NCI-H345 treated with DMSO at 0.1 percent for 48 hours (cell line): ENCODE results near the gene BOK.

Experiments
- DNase-seq: peaks from one replicate; lab custom pipeline; 2025; ENCODE audit not compliant: unreplicated experiment; lab: John Stamatoyannopoulos, UW

BOK gene

DNA sequence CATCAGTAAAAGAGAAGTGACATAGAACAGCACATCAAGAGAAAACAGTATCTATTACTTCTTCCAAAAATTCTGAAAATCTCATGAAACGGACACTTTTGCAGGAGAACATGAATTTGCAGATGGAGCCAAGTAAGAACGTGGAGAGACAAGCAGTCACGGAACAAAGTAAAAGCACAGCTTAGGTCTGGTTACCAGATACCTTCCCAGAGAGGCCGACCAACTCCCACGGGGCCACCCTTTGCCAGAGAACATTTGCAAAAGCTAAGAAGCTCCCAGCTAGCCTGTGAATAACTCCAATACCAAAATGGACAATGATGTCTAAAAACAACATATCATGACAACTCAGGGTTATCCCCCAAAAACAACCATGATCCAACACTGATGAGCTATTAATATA is 39.5 kb downstream of the BOK start:
- DNase-seq, result no peak

DNA sequence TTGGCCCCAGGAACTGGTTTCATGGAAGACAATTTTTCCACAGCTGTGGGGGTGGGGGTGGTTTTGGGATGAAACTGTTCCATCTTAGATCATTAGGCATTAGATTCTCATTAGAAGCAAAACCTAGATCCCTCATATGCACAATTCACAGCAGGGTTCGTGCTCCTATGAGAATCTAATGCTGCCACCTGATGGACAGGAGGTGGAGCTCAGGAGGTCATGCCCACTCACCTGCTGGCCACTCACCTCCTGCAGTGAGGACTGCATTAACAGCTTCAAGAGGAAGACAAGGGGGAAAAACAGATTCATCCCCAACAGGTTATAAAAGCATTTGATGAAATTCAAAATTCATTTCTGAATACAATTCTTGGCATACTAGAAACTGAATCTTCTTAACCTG is 39.9 kb downstream of the BOK start:
- no peak for DNase-seq

DNA sequence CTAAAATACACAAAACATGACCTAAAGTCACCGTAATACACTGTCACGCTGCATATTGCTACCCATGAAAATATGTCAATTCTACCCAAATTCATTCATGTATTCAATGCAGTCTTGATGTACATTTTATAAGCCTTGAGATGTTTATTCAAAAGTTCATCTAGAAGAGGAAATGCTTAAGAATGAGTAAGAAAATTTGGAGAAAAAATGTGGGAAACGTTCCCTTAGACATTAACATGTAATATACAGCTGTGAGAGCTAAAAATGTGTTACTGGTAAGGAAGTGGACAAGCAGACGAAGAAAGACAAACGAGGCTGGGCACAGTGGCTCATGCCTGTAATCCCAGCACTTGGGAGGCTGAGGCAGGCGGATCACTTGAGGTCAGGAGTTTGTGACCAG is 41.1 kb downstream of the BOK start:
- no peak for DNase-seq

DNA sequence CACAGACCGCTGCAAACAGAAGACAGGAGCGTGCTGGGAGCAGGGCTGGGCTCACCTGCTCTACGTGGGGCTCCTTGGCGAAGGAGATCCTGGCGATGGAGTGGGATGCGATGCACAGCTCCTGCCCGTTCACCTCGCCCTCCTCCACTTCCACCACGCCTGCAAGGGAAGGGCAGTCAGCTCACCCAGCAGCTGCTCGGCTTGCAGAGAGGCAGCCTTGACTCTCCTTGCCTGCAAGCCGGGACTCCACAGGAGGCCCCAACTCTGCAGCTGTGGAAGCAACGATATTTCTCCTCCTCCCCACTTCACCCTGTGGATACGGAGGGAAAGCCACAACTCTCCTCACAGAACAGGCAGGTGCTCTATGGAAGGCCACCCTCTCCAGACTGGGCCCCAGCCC is 43.3 kb downstream of the BOK start:
- DNase-seq, result no peak

DNA sequence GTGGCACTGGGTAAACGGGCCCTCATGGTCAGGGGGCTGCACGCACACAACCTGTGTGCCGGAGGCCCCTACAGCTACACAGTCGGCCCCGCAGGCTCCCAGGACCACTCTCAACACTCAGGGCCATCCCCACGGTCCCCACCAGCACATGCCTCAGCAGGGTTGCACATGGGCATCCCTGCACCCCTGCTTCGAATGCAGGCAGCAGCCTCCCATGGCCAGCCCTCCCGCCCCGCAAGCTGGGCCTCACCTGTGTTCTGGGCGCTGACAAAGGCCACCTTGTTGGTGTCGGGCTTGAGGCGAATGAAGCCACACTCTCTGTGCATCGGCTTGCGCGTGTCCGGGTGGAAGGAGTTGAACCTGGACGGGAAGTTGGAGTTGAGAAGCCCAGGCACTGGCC is 44.2 kb downstream of the BOK start:
- no peak for DNase-seq

DNA sequence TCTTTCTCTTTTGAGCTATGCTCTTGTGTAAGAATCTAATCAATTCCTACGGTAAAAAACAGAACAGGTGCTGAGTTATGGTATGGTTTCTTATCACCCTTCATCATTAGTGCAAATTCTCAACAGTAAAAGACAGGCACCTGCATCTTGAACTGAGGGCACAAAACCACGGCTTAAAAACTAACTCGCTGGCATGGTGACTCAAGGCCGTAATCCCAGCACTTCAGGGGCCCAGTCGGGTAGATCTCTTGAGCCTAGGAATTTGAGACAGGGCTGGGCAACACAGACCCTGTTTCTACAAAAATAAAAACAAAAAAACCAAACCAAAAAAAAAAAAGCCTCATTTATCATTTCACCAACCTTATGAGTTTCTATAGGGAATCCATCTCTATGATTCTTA is 45.1 kb downstream of the BOK start:
- no peak for DNase-seq

DNA sequence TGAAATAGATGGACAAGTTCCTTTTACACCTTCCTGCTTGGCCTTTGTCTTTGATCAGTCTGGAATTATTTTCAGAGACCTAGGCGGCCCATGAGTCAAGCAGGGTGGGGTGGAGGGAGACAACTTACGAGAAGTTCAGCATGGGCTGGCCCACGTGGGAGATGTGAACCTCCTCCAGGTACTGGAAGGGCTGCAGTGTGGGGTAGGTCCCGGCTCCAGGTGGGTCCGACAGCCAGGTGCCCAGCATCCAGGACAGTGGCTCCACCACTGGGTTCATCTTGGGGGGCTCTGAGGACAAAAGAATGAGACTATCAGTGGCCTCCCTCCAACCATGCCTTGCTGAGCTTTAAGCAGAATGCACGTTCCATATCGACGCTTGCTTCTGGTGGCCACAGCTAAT is 47.6 kb downstream of the BOK start:
- DNase-seq, result no peak

DNA sequence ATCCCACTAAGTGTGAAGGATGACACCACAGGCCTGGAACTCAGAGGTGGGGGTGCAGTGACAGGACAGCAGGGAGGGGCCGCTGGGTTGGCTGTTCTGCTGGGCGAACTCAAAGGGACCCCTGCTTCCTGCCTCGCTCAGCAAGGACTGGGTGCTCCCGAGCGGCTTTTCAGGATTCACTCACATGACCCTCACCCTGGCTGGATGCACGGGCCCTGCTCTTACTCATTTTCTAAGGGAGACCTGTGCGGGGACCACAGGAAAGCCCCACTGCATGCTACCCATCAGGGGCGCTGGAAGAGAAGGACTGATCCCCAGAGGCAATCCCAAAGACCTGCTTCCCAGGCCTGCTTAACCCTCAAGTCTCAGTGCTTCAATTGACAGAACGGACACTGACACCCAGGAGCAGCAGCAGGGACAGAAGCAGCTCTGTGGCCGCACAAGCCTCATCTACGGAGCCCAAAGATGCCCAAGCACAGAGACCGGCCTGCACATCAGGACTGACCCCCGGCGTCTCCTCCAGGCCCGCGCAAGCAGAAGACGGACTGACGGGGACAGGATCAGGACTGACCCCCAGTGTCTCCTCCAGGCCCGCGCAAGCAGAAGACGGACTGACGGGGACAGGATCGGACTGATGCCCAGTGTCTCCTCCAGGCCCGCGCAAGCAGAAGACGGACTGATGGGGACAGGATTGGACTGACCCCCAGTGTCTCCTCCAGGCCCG is 48.8 kb downstream of the BOK start:
- no peak for DNase-seq

DNA sequence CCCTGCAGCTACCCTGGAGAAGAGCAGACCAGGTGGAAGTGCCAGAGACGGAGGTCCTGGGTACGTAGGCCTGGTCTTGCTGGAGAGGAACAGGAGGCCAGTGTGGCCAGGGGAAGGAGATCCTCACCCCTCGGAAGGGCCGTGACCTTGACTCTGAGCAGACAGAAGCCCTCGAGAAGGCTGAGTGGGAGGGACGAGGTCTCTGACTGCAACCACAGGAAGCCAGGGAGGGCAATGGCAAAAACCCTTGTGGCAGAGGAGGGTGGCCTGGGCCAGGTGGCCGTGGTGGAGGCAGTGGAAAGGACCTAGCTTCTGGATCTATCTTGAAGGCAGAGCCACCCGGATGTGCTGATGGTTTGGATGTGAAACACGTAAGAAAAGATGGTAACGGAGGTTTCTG is 50.3 kb downstream of the BOK start:
- DNase-seq, result no peak

DNA sequence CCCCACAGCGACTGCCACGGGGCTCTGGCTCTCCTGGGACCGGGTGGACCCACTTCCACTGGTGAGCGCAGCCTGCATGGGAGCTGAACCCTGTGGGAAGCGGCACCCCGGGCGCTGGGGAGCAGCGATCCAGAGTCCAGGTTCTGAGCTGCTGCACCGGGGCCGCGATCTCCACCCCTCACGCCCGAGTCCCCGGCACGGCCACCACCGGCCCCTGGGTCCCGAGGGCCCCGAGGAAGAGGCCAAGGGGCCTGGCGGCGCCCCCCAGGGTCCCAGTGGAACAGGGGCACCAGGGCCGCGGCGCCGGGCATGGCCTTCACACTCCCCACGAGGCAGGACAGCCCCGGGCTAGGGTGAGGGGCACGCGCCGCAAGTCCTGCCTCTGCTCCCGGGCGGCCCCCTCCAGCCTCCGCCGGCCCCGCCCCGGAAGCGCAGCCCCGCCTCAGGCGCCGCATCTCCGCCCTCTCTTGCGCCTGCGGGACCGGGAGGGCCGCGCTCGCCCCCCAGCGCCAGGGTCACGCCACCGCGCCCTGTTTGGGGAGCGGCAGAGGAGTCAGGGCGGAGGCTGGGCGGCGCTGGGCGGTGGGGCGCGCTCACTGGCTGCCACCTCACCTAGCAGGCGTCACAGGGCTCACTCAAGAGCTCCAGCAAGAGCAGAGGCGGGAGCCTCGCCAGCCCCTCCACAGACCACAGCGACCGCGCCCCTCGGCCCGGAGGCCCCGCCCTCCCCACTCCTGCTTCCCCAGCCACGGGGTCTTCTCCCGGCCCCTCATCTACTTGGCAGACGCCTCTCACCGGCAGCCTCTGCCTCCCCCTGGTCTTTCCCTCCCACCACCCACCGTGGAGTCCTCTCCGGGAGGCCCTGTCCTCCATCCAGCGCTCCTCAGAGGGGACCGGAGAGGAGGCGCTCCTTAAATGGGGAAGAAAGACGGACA is 51.6 kb downstream of the BOK start:
- DNase-seq, result no peak

DNA sequence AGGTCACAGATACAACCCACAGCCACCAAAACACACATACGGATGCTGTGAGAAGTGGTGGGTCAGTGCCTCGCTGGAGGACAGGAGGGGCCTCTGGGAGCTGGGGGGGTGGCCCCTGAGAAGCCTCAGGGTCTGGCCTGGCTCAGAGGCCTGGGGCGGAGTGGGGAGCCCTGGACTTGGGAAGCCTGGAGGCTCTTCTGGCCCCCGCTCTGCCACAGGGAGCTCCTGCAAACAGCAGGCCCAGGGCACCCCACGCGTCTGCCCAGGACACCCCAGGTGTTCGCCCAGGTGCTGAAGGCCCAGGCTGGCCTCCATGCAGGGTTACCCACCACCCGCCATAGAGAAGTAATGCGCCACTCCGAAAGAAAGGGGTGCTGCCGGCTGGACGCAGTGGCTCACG is 52.5 kb downstream of the BOK start:
- no peak for DNase-seq

DNA sequence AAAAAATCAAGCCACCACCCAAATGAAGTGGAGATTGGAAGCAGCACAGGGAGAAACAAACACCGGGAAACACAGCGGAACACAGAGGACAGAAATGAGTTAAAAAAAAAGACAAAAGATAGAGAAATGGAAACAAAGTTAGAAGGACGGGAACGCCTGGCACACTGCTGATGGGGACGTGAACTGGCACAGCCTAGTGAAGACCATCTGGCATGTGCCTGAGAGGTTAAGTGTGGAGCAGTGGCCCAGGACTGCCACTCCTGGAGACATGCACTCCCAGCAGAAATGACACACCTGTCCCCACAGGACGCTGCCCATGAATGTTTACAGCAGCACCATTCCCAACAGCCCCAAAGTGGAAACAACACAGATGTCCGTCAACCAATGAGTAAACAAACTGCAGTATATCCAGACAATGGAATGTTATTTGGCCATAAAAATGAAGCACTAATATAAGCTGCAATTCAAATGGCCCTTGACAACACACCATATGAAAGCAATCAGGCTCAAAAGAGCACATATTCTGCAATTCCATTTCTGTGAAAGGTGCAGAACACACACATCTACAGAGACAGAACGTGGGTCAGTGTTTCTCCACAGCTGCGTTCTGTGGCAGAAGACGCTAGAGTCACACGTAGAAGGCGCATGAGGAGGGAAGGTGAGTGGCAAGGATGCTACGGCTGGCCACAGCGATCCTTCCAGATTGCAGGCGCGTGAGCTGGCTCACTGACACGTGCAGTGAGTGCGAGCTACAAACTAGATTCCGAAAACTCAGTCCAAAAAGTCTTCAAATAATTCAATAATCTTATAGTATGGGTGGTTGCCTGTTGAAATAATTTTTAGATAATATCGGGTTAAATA is 53.8 kb downstream of the BOK start:
- DNase-seq, result no peak

DNA sequence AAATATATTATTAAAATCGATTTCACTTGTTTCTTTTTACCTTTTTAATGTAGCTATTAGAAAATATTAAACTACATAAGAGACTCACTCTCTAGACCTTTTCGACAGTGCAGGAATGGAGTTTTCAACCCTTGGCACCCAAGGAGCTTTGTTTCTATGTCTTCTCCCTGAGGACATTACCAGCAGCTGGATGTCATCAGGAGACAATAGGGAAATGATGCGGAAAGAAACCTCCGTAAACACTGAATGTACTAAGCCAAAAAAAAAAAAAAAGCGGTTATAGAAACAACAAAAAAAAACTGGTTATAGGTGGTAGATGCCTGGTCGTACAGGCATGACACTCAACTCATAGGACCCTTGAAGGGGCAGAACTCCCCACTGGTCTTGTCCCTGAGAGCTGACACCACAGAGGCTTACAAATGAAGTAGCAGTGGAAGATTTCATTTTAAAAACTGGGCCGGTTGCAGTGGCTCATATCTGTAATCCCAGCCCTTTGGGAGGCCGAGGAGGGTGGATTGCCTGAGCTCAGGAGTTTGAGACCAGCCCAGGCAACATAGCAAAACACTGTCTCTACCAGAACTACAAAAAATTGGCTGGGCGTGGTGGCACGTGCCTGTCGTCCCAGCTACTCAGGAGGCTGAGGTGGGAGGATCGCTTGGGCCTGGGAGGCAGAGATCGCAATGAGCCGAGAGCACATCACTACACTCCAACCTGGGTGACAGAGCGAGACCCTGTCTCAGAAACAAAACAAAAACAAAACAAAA is 54.7 kb downstream of the BOK start:
- DNase-seq, result no peak

DNA sequence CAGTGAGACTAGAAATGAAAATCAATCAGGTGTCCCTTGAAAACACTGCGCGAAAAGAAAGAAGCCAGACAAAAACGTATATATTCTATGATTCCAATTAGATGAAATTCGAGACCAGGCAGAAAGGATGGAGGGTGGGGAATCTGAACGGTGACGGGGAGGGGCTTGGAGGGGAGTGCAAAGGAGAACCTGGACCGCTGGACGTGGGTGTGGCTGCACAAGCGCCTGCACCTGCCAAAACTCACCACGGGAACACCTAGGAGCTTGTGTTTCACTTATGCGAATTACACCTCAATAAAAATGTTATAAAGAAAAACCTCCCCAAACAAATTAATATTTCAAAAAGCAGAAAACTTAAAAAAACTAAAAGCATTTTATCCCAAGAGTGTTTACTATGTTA is 56.5 kb downstream of the BOK start:
- no peak for DNase-seq

DNA sequence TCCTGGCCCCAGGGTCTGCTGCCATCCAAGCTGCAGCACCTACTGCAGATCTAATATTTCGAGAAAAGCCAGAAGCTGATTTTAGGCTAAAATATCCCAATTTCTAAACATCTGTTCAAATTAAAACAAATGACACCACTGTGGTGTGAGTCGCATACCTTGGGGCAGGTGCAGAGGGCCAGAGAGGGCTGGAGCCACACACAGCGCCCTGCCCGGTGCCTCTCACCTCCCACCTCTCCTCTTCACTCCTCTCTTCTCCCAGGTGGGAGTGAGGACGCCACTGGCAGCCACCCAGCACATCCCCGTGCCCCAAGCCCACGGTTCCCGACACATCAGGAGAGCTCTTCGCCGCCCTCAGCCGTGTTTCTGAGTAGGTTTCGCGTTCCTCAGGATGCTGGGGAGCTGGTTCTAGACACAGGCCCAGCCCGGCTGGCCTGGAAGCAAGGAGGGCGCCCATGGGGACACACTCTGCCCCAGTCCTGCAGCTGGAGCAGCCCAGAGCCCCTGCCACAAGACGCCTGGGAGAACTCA is 57.0 kb downstream of the BOK start:
- DNase-seq, result no peak

DNA sequence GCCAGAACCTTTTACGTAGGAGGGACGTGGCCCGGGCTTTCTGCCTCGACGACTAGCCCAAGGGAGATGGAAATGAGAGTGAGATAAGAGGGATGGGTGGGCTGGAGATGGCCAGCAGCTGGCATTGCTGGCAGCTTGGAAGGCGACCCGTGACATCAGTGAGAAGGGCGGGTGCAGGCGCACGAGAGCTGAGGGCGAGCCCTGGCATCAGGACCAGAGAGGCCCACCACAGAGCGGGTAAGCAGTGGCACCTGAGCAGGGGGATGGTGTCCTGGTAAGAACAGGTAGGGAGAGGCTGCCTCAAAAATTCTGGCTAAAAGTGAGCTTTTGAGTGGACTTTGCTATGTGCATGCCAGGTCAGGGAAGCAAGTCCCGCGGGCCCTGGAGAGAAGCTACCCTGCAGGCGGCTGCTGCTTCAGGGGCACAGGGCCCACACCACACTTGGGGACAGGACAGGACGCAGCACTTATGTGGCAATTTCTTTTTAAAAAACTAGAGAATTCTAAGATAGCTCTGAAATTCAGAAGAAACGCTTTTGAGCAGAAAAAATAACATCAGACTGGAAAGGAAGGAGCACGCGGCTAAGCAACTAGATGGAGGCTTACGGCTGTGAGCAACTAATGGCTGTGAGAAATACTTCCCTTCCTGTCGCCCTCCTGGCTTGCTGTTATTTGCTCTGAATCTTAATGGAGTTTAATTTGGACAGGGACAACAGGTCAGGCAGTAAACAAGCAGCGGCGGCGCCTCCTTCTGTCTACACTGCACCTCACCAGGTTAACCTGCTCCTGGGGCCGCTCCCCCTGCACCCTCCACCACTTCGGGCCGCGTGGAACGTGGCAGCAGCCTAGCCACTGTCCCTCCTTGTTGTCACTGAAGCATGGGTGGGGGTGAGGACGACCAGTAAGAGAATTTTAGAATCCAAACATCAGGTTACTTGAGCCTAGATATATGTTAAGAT is 57.9 kb downstream of the BOK start:
- DNase-seq, result no peak

DNA sequence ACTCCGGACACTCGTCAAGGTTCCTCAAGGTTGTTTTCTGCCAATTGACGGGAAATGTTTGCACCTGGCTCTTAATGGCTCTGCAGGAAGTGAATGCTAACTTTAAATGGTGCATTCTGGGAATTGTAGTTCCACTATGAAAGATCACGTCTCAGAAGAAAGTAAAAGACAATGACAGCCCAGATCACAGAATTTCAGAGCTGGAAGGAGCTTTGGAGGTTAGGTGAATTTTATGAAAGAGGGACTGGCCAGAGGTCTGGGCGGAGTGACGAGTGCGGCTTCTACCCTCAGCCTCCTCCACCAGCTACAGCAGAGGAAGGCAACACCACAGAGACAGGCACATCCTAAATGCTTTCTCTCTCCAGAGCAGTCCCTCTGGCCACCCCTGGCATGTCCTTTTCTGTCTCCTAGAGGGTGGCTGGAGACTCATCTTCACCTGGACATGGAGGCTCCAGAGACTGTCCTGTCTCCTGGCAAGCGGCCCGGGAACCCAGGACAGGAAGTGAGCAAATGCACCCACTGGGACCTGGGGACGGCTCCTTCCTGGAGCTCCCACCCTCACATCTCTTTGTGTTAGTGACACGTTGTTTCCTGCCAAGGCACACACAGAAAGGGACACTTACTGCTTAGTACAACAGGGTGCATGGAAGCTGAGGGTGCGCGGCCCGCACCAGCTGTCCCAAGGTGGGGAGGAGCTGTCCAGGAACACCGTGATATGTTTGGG is 59.0 kb downstream of the BOK start:
- DNase-seq, result no peak

DNA sequence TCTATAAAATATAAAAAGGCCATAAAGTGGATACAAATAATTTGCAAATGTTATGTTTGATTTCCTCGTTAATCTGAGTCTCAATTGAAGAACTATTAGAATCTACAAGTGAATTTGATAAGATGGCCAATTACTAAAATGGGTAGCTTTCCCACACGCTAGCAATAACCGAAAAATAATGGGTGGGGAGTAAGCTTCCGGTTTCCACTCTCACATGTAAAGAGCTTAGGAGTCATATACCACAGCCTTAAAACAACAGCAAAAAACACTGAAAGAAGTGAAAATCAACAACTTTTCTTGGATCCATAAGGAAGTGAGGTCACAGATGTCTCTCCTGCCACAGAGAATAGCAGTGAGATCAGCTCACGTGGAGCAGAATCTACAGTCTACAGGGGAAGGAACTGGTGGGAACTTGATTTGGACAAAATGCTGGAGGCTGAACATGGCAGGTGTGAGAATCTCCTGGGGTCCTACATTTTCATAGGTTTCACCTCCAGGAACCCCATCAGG is 59.8 kb downstream of the BOK start:
- DNase-seq, result no peak

DNA sequence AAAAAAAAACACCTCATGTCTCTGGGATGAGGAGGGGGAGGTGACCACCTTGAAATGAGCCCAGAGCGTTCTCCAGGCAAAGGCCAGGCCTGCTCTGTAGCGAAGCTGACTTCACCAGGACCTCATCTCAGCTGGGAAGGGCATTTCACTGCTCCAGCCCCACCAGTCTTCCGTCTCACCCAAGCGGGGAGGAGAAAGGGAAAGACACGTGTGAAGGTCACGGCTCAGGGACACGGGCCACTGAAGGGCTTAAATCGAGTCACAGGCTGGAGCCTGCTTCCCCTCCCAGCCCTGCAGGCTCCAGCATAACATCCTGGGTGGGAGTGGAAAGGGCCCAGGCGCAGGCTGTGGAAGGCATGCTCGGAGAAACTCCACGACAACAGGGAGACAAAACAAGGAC is 60.3 kb downstream of the BOK start:
- DNase-seq, result no peak
